ENCODE measurements around the gene WWC2.

DNA sequence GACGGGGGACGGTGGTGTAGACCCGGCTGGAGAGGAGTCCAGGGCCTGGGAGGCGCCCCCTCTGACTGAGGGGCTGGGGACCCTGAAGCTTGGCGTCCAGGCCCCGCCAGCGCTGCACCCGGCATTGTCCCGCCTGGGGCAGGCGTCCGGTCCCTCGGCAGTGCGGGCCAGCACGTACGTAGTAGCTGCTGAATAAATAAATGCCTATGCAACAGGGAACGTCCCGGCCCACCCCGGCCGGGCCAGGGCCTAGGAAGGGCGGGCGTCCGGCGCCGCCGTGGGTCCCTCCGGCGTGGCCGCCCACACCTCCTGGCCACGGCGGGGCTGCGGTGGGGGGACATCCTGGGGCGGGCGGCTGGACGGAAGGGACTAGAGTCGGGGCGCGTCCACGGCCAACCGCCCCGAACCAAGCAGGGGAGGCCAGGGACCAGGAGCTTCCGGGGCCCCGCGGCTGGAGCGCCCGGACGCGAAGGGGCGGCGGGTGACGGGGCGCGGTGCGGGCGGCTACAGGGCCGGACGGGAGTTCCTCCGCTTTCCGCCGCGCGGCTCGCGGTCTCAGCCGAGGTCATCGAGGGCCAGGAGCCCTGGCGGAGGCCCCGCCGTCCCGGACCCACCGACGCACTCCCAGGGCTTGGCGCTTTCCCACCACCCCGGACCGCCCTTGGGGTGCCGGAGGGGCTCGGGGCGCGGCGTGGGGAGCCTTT, 886 bp upstream of the WWC2 start:
- TF ChIP-seq, protein P1, sequence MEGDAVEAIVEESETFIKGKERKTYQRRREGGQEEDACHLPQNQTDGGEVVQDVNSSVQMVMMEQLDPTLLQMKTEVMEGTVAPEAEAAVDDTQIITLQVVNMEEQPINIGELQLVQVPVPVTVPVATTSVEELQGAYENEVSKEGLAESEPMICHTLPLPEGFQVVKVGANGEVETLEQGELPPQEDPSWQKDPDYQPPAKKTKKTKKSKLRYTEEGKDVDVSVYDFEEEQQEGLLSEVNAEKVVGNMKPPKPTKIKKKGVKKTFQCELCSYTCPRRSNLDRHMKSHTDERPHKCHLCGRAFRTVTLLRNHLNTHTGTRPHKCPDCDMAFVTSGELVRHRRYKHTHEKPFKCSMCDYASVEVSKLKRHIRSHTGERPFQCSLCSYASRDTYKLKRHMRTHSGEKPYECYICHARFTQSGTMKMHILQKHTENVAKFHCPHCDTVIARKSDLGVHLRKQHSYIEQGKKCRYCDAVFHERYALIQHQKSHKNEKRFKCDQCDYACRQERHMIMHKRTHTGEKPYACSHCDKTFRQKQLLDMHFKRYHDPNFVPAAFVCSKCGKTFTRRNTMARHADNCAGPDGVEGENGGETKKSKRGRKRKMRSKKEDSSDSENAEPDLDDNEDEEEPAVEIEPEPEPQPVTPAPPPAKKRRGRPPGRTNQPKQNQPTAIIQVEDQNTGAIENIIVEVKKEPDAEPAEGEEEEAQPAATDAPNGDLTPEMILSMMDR (conservative IDR thresholded peaks at IDR 0.05; ENCODE audit: low read length), result no peak
- TF ChIP-seq EZH2phosphoT487 (IDR thresholded peaks at IDR 0.05; ENCODE audit: borderline replicate concordance, low read depth, low read length), result no peak
